Activated CD8-positive, alpha-beta T cell treated with anti-CD3 and anti-CD28 coated beads for 36 hours (primary cell): Measurements from ENCODE around the gene USP20. TPM values are rescaled to one million over a fixed set of nuclear protein-coding genes. Genes with fewer than 3 reads are reported as not detected.

Experiments
- ATAC-seq: fragments of 200-7000 bp; cut with Tn5 transposase; one replicate; pipeline ENCODE4 v1.10.0; 2021; ENCODE audit warnings: mild to moderate bottlenecking, moderate library complexity
- CTCF ChIA-PET: fragments of 350-600 bp; sonication (Branson Sonifier 250); formaldehyde crosslinking; loops from one replicate; lab custom pipeline; 2021; ENCODE audit warnings: antibody characterized with exemption; lab: Charles Lee
- POLR2A ChIA-PET: fragments of 350-600 bp; sonication (Branson Sonifier 250); formaldehyde crosslinking; loops from one replicate; lab custom pipeline; 2021; ENCODE audit warnings: antibody characterized with exemption; lab: Charles Lee
- DNase-seq: peaks from one replicate; pipeline ENCODE4 v3.0.0-alpha.2; 2020
- H3K27ac Mint-ChIP-seq: one replicate; pipeline ENCODE4 v1.8.0; 2021; ENCODE audit warnings: mild to moderate bottlenecking, mixed read lengths
- H3K27me3 Mint-ChIP-seq: one replicate; pipeline ENCODE4 v1.8.0; 2021; ENCODE audit warnings: mixed read lengths
- H3K36me3 Mint-ChIP-seq: one replicate; pipeline ENCODE4 v1.8.0; 2021; ENCODE audit warnings: low read depth, mixed read lengths
- H3K4me1 Mint-ChIP-seq: one replicate; pipeline ENCODE4 v1.8.0; 2021; ENCODE audit warnings: low read depth, mixed read lengths
- H3K4me3 Mint-ChIP-seq: one replicate; pipeline ENCODE4 v1.8.0; 2021; ENCODE audit warnings: mild to moderate bottlenecking, moderate library complexity, mixed read lengths
- H3K9me3 Mint-ChIP-seq: one replicate; pipeline ENCODE4 v1.8.0; 2021; ENCODE audit warnings: mixed read lengths
- intact Hi-C: fragments of 100-400 bp; cut with micrococcal nuclease; formaldehyde crosslinking; loops from one replicate; pipeline ENCODE4 v1.10.0; 2022
- total RNA-seq, 2 experiments: library from RNA; stranded (reverse); gene quantifications; one replicate each; pipeline ENCODE4 v1.2.3, GENCODE V29; 2021
- TF ChIP-seq, protein P1 (sequence below): fragments of 200-600 bp; IDR thresholded peaks from one replicate; pipeline ENCODE4 v1.8.0; 2022; ENCODE audit warnings: antibody characterized with exemption, mild to moderate bottlenecking

USP20 gene
- total RNA-seq, 2 experiments from 2014 or later, result 55.3 to 55.9 TPM

DNA sequence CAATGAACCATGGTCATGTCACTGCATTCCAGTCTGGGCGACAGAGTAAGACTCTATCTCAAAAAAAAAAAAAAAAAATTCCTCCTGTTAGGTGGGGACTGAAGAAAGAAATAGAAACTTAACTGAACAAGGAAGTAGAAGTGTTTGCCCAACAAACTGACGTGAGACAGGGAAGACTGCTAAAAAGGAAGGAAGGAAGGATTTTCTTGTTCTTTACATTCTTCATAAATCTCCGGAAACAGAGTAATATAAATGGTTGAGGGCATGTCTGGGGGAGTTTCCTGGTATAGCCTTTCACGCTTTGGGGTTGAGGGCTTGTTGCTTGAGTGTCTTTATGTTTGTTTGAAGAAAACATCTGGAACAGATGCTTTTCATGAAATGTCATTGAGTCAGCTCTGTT lies 29.2 kb upstream of the USP20 start:
- H3K4me1 Mint-ChIP-seq, result peaks cover 24% of the 10 kb centered on the region
- ChIA-PET CTCF (no interaction called here), POLR2A (no interaction called here)
- peak overlapping the region; percentile 37 for H3K27ac Mint-ChIP-seq
- ATAC-seq (no peak), DNase-seq (no peak)
- TF ChIP-seq, protein P1, sequence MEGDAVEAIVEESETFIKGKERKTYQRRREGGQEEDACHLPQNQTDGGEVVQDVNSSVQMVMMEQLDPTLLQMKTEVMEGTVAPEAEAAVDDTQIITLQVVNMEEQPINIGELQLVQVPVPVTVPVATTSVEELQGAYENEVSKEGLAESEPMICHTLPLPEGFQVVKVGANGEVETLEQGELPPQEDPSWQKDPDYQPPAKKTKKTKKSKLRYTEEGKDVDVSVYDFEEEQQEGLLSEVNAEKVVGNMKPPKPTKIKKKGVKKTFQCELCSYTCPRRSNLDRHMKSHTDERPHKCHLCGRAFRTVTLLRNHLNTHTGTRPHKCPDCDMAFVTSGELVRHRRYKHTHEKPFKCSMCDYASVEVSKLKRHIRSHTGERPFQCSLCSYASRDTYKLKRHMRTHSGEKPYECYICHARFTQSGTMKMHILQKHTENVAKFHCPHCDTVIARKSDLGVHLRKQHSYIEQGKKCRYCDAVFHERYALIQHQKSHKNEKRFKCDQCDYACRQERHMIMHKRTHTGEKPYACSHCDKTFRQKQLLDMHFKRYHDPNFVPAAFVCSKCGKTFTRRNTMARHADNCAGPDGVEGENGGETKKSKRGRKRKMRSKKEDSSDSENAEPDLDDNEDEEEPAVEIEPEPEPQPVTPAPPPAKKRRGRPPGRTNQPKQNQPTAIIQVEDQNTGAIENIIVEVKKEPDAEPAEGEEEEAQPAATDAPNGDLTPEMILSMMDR, result no peak
- H3K27me3 Mint-ChIP-seq, result no peaks in the 10 kb centered on the region
- H3K4me3 Mint-ChIP-seq, result no peak overlapping the region
- no peaks in the 10 kb centered on the region for H3K9me3 Mint-ChIP-seq
- H3K36me3 Mint-ChIP-seq, result peaks cover 41% of the 10 kb centered on the region
- intact Hi-C loops, result no loop called here

DNA sequence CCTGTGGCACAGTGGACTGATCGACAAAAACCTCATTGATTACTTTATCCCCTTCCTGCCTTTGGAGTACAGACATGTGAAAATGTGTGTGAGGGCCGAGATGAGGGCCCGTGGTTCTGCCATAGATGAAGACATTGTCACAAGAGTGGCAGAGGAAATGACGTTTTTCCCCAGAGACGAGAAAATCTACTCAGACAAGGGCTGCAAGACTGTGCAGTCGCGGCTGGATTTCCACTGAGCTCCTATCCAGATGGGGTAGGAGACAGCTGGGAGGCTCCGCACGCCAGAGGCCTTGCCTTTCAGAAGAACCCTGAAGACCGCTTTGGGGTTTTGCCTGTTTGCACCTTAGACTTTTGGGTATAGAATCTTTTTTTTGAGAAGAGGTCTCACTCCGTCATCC lies 25.9 kb upstream of the USP20 start:
- Mint-ChIP-seq H3K36me3 (peaks cover 47% of the 10 kb centered on the region), H3K4me1 (peaks cover 18% of the 10 kb centered on the region), H3K27me3 (no peaks in the 10 kb centered on the region), H3K4me3 (no peak overlapping the region), H3K9me3 (no peaks in the 10 kb centered on the region), H3K27ac (no peak overlapping the region)
- ATAC-seq (no peak), DNase-seq (no peak)
- POLR2A ChIA-PET, result interaction anchor here (1.3 kb wide), 1 partner anchor 10 kb away, joined by 6 read pairs; no protein-coding TSS in a partner anchor
- CTCF ChIA-PET, result interaction anchor here (2.7 kb wide), 1 partner anchor 19 kb away, joined by 10 read pairs; no protein-coding TSS in a partner anchor
- TF ChIP-seq, protein P1, result no peak
- intact Hi-C loops, result no loop called here

DNA sequence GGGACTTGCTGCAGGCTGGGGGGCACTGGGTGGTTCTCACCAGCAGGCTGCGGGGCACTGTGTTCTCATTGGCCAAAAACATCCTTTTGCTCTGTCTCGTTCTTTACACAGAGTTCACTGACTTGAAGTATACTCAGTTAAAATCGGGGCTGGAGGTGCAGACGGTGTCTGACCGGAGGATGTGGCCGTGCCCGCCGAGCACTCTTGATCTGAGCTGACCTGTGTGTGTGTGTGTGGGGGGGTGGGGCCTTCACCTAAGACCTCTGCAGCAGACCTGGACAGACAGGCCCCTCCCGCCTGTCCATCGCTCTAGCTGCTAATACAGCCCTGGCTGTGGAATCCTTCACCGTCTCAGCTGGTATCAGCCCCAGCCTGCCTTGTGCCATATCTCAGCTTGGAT lies 25.1 kb upstream of the USP20 start:
- TF ChIP-seq, protein P1, result no peak
- intact Hi-C loops, result no loop called here

GRCh38 chr9:129810788-129811187 lies 24.5 kb upstream of the USP20 start:
- H3K27ac Mint-ChIP-seq, result peak overlapping the region; percentile 6
- H3K36me3 Mint-ChIP-seq, result peaks cover 51% of the 10 kb centered on the region
- DNase-seq (no peak), ATAC-seq (no peak)
- ChIA-PET CTCF (interaction anchor here (0.7 to 2.7 kb wide), 6 partner anchors 11 to 297 kb away, joined by 3 to 10 read pairs (median 4); no protein-coding TSS in a partner anchor), POLR2A (interaction anchor here (0.8 to 2.1 kb wide), 3 partner anchors 11 to 64 kb away, joined by 3 to 10 read pairs (median 3); no protein-coding TSS in a partner anchor)
- no peaks in the 10 kb centered on the region for H3K27me3 Mint-ChIP-seq
- no peaks in the 10 kb centered on the region for H3K9me3 Mint-ChIP-seq
- intact Hi-C loops, result no loop called here
- peaks cover 12% of the 10 kb centered on the region for H3K4me1 Mint-ChIP-seq
- no peak overlapping the region for H3K4me3 Mint-ChIP-seq
- TF ChIP-seq, protein P1, result no peak

More for the DNA sequence above, 25.1 kb upstream of the USP20 start:
- Mint-ChIP-seq H3K4me3 (no peak overlapping the region), H3K4me1 (peaks cover 16% of the 10 kb centered on the region), H3K27ac (peak overlapping the region; percentile 6), H3K9me3 (no peaks in the 10 kb centered on the region), H3K36me3 (peaks cover 49% of the 10 kb centered on the region), H3K27me3 (no peaks in the 10 kb centered on the region)
- DNase-seq (no peak), ATAC-seq (no peak)
- CTCF ChIA-PET, result interaction anchor here (1.4 to 2.7 kb wide), 3 partner anchors 20 to 83 kb away, joined by 3 to 10 read pairs (median 7); no protein-coding TSS in a partner anchor
- POLR2A ChIA-PET, result interaction anchor here (1.0 to 2.1 kb wide), 2 partner anchors 12 to 63 kb away, joined by 3 to 10 read pairs; no protein-coding TSS in a partner anchor

GRCh38 chr9:129811967-129812363 lies 23.3 kb upstream of the USP20 start:
- POLR2A ChIA-PET, result interaction anchor here (0.7 to 2.1 kb wide), 5 partner anchors 8 to 258 kb away, joined by 3 to 10 read pairs (median 4); partner anchors contain the start of genes TOR1A and TOR1B
- H3K27me3 Mint-ChIP-seq, result no peaks in the 10 kb centered on the region

More at GRCh38 chr9:129811967-129812363, 23.3 kb upstream of the USP20 start:
- peak overlapping the region; percentile 51 for H3K27ac Mint-ChIP-seq
- H3K36me3 Mint-ChIP-seq, result peaks cover 54% of the 10 kb centered on the region
- intact Hi-C loops, result no loop called here
- CTCF ChIA-PET, result interaction anchor here (1.0 to 2.7 kb wide), 3 partner anchors 22 to 295 kb away, joined by 3 to 10 read pairs (median 7); no protein-coding TSS in a partner anchor
- H3K9me3 Mint-ChIP-seq, result no peaks in the 10 kb centered on the region
- no peak overlapping the region for H3K4me3 Mint-ChIP-seq
- H3K4me1 Mint-ChIP-seq, result peaks cover 6% of the 10 kb centered on the region
- TF ChIP-seq, protein P1, result no peak
- peak; percentile 40 for ATAC-seq
- DNase-seq, result no peak
